Stimulated activated CD8-positive, alpha-beta memory T cell treated with anti-CD3 and anti-CD28 coated beads, Interleukin-12 subunit alpha, Interleukin-12 subunit beta, amount 100 ng/mL, for 4 hours (primary cell): ENCODE data around the gene UBASH3B.
A peak's percentile ranks its signal among the peaks of the same experiment; 100 is the strongest.
"Not testable (repeated sequence)": the region's sequence is repeated elsewhere in the genome, so short reads cannot be mapped to it uniquely, and the experiment has no call there.

Source experiments
- DNase-seq: peaks from one replicate; pipeline ENCODE4 v3.0.0-alpha.2; 2020; ENCODE audit warnings: low read depth

UBASH3B gene

DNA sequence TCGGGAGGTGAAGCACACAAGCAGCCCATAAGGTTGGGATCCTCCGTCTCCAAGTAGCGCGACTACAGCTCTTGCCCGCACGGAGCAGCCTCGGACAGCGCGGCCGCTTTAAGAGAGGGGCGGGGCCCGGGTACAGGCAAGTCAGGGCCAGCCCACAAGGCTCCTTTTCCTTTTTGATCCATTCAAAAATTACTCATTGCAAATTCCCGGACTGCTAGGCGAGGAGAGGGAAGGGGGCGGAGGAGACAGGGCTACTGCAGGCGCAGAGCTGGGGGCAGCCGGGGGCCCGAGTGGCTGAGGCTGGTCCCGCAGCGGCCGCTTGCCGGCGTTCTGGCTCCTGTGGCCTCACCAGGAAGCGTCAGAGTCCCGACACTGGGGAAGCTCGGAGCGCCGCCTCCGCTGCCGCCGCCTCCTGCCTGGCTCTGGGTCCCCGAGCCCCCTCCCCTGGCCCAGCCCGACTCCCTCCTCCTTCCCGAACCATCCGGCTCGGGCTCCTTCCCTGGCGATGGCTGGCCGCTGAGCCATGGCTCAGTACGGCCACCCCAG lies at the start of gene UBASH3B:
UBASH3B (plus strand) TSS at position 196 of the 546 bp plus-strand sequence; CDS start at position 524, 328 bp downstream.
- peak; percentile 46 for DNase-seq

DNA sequence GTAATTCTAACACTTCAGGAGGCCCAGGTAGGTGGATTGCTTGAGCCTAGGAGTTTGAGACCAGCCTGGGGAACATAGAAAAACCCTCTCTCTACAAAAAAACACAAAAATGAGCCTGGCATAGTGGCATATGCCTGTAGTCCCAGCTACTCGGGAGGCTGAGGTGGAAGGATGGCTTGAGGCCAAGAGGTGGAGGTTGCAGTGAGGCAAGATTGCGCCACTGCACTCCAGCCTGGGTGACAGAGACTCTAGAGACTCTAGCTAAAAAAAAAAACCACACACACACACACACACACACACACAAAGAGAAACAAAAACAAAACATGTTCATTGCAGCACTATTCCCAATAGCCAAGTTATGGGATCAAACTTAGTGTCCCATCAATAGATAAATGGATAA lies 48.4 kb upstream of the UBASH3B start:
- not testable (repeated sequence) for DNase-seq

DNA sequence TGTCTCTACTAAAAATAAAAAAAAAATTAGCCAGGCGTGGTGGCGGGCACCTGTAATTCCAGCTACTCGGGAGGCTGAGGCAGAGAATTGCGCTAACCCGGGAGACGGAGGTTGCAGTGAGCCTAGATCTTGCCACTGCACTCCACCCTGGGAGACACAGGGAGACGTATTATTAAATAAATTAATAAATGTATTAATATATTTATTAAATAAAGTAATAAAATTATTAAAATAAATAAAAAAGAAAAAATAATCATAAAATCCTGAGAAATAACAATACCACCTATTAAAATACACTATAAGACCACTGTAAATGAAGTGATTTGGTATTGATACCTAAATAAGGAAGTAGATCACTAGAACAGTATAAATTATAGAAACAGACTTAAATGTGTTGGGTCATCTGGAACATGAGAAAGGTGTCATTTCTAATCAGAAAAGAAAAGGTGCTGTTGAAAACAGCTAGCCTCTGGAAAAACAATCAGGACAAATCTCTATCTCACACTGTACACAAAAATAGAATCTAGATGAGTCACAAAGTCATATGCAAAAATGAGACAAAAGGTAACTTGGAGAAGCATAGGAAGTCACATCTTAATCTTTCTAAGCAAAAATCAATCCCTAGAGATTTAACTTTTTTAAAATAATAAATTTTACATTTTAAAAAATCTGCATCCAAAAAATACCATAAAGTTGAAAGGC lies 43.2 kb upstream of the UBASH3B start:
- no peak for DNase-seq

DNA sequence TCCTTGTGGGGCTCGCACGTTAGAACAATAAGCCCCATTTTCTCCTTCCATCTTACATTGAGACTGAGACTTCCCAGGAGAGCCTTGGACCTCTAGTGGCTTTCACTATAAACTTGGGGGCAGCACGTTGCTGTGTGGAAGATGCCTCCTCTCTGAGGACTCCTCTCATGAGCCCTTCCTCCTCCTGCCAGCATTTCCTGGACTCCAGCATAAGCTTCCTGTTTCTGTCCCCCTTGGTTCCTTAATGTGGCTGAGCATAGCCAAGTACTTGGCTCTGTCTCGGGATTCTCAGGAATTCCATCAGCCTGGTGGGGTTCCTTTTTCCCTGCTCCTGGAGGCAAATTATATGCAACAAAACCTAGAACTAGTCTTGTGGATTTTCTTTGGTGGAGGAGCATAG lies 38.8 kb upstream of the UBASH3B start:
- no peak for DNase-seq

GRCh38 chr11:122617297-122617696 lies 38.2 kb upstream of the UBASH3B start:
- DNase-seq = no peak

DNA sequence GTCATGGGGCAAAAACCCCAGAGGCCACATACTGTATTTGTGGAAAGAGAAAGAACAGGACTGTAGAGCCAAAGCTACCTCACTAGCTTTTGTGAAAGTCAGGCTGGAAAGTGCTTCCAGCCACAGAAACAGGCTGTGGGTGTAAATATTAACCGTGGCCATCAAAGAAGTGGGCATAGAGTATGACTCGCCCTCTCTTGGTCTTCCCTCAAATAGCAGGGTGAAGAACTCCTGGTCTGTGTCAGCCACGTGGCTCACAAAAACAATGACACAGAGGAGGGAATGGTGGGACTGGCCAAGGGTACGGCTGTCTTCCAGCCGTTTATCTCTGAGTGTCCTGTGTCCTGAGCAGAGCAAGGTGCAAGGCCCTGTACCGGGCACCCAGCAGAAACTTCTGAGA lies 37.6 kb upstream of the UBASH3B start:
- no peak for DNase-seq

- no peak for DNase-seq
Observed at GRCh38 chr11:122618927-122619326, 36.6 kb upstream of the UBASH3B start.

DNA sequence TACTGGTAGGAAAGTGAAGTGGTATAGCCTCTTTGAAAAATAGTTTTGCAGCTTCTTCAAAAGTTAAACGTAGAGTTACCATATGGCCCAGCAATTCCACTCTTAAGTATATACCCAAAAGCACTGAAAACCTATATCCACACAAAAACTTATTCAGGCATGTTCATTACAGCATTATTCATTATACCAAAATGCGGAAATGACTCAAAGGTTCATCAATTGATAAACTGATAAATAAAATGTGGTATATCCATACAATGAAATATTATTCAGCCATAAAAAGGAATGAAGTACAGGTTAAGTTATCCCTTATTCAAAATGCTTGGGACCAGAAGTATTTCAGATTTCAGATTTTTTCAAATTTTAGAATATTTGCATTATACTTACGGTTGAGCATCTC lies 35.8 kb upstream of the UBASH3B start:
- no peak for DNase-seq

DNA sequence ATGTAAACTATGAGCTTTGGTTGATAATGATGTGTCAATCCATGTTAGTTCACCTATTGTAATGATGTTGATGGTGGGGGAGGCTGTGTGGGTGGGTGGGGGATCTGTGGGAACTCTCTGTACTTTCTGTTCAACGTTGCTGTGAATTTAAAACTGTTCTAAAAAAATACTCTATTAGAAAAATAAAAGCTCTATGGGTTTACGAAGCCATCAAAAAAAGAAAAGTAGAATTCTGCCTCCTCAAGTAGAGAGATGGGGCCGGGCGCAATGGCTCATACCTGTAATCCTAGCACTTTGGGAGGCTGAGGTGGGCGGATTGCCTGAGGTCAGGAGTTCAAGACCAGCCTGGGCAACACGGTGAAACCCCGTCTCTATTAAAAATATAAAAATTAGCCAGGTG lies 30.0 kb upstream of the UBASH3B start:
- DNase-seq = not testable (repeated sequence)

- no peak for DNase-seq
Observed at GRCh38 chr11:122625976-122626665, 29.4 kb upstream of the UBASH3B start.

DNA sequence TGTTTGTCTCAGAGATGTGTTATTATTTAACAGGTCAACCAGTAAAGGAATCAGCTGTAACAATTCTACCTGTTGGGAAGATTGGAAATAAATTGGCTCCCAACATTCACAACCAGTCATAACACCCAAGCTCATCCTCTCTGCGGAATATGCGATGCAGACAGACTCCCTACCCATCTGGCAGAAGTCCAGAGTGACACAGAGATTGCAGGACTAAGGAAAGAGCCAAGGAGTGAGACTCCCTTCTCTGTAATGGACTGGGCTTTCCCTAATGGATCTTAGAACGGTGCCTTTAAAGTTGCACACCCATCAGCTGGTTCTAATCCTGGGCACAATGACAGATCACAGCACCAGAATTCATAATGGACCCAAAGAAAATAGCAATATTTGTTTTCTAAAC lies 27.8 kb upstream of the UBASH3B start:
- no peak for DNase-seq

- DNase-seq = peak; percentile 38
Observed at GRCh38 chr11:122628810-122629555, 26.5 kb upstream of the UBASH3B start.

GRCh38 chr11:122632181-122632824 lies 23.2 kb upstream of the UBASH3B start:
- no peak for DNase-seq

- no peak for DNase-seq
Observed at GRCh38 chr11:122633219-122633829, 22.2 kb upstream of the UBASH3B start.

DNA sequence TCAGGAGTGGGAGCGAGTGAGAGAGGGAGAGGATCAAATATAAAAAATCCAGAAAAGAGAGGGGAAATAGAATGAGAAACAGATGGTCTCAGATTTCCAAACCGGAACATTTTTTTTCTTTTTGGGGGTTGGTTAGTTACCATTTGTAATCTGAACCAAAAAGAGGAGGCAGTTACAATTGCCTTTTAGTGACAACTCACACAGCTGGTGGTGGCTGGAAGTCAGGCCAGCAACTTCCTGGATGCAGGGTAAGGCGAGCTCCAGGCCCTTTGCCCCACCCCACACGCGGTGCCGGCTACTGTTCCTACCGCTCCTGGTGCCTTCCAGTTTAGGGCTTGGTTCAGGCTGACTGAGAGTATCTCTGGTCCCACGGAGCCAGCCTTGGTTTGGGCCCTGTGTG lies 21.0 kb upstream of the UBASH3B start:
- no peak for DNase-seq

GRCh38 chr11:122637541-122637940 lies 18.0 kb upstream of the UBASH3B start:
- DNase-seq = no peak

- no peak for DNase-seq
Observed at GRCh38 chr11:122642472-122642922, 13.0 kb upstream of the UBASH3B start.

DNA sequence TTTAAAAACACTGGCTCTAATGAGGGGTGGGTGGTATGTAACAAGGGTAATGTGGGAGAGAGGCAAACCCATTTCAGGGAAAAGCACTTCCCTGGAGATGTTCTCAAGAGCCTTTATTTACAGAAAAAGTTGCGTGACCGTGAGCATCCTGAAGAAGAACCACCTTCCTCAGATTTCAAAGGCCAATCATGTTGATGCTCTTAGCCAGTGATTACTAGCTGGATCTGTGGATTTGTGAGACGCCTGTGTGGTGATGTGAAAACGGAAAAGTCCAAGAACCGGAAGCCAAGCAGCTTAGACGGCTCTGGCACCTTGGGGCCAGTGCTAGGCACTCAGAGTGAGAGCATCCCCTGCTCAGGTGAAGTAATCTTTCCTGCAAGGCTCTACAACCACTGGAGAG lies 12.6 kb upstream of the UBASH3B start:
- no peak for DNase-seq

DNA sequence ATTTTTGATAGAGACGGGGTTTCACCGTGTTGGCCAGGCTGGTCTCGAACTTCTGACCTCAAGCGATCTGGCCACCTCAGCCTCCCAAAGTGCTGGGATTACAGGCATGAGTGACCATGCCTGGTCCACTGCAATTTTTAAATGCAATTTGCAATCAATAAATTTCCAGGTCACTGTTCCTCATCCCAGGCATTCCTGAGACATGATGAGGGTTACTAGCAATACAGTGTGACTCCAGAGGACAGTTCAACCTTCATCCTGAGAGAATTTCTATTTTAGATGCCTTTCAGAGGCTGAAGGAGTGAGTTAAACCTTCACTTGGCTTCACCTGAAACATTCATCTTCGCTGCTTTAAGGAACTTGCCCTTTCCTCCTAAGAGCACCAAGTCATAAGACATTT lies 9.7 kb upstream of the UBASH3B start:
- DNase-seq = no peak

GRCh38 chr11:122646549-122647340 lies 8.8 kb upstream of the UBASH3B start:
- DNase-seq = no peak

DNA sequence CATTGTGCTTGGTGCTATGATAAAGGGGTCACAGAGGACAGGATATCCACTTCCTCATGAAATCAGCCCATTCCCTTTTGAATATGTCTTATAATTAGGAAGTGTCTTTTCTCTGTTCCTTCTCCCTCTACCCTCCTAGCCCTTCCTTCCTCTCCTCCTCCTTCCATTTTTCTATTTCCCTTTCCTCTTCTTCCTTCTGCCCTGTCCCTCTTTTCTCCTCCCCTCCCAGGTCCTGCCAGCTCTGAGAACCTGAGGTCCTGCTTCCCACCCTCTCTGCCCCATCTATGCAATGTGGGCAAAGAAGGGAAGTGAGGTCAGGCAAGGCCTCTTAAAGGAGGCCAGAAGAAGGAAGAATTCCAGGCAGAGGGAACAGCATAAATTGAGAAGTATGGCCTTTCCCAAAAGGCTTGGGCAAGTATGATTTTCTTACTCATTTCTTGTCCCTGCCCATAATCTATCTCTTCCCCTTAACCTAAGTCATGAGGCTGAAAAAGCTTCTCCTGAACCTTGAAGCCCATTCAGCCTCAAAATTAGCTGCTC lies 7.7 kb upstream of the UBASH3B start:
- no peak for DNase-seq
